ENCODE data around the gene FGGY.
"Not testable (repeated sequence)": the region's sequence is repeated elsewhere in the genome, so short reads cannot be mapped to it uniquely, and the experiment has no call there.

Gene FGGY

GRCh38 chr1:59506952-59507351 lies 210.1 kb downstream of the FGGY start:
- DNase-seq (ENCODE audit: low spot score), result no peak
- FAIRE-seq, result no peak

- DNase-seq (ENCODE audit: low spot score) (no peak), FAIRE-seq (no peak)
These were observed 212.5 kb downstream of the FGGY start for GRCh38 chr1:59509341-59509875.

- DNase-seq (ENCODE audit: low spot score) (no peak), FAIRE-seq (no peak)
These were observed 213.4 kb downstream of the FGGY start for GRCh38 chr1:59510249-59510648.

GRCh38 chr1:59511476-59512465 lies 214.9 kb downstream of the FGGY start:
- no peak for FAIRE-seq
- DNase-seq (ENCODE audit: low spot score), result no peak

GRCh38 chr1:59512702-59513101 lies 215.8 kb downstream of the FGGY start:
- FAIRE-seq (no peak), DNase-seq (ENCODE audit: low spot score) (no peak)

GRCh38 chr1:59514061-59514909 lies 217.4 kb downstream of the FGGY start:
- DNase-seq (ENCODE audit: low spot score) (no peak), FAIRE-seq (no peak)

GRCh38 chr1:59516881-59517280 lies 220.0 kb downstream of the FGGY start:
- no peak for DNase-seq (ENCODE audit: low spot score)
- FAIRE-seq, result no peak

GRCh38 chr1:59520194-59520593 lies 223.3 kb downstream of the FGGY start:
- DNase-seq (ENCODE audit: low spot score) (no peak), FAIRE-seq (no peak)

- DNase-seq (ENCODE audit: low spot score) (no peak), FAIRE-seq (no peak)
These were observed 224.0 kb downstream of the FGGY start for GRCh38 chr1:59520827-59521418.

GRCh38 chr1:59521456-59521855 lies 224.6 kb downstream of the FGGY start:
- DNase-seq (ENCODE audit: low spot score) (no peak), FAIRE-seq (no peak)

- FAIRE-seq, result no peak
- DNase-seq (ENCODE audit: low spot score), result no peak
These were observed 226.1 kb downstream of the FGGY start for GRCh38 chr1:59522925-59523505.

- DNase-seq (ENCODE audit: low spot score) (no peak), FAIRE-seq (no peak)
These were observed 227.0 kb downstream of the FGGY start for GRCh38 chr1:59523745-59524450.

- FAIRE-seq (no peak), DNase-seq (ENCODE audit: low spot score) (no peak)
These were observed 229.3 kb downstream of the FGGY start for GRCh38 chr1:59526240-59526639.

- FAIRE-seq (no peak), DNase-seq (ENCODE audit: low spot score) (no peak)
These were observed 231.6 kb downstream of the FGGY start for GRCh38 chr1:59528471-59528870.

- no peak for DNase-seq (ENCODE audit: low spot score)
- no peak for FAIRE-seq
These were observed 232.0 kb downstream of the FGGY start for GRCh38 chr1:59528900-59529299.

GRCh38 chr1:59530119-59530518 lies 233.2 kb downstream of the FGGY start:
- FAIRE-seq (no peak), DNase-seq (ENCODE audit: low spot score) (no peak)

- DNase-seq (ENCODE audit: low spot score) (no peak), FAIRE-seq (no peak)
These were observed 235.2 kb downstream of the FGGY start for GRCh38 chr1:59532102-59532501.

- not testable (repeated sequence) for FAIRE-seq; DNase-seq (ENCODE audit: low spot score)
These were observed 241.6 kb downstream of the FGGY start for GRCh38 chr1:59538476-59538875.

GRCh38 chr1:59539961-59540681 lies 243.2 kb downstream of the FGGY start:
- DNase-seq (ENCODE audit: low spot score), result no peak
- FAIRE-seq, result no peak

- FAIRE-seq (no peak), DNase-seq (ENCODE audit: low spot score) (no peak)
These were observed 244.3 kb downstream of the FGGY start for GRCh38 chr1:59541161-59541560.
